HepG2 (cell line): ENCODE measurements around the gene DNAAF8. TPM values are rescaled to one million over a fixed set of nuclear protein-coding genes. Genes with fewer than 3 reads are reported as not detected.

Experiments
- GFI1 ChIP-seq: sonication (generic); formaldehyde crosslinking; IDR thresholded peaks from 2 replicates; pipeline ENCODE4 v1.5.0; 2020; ENCODE audit warnings: missing genetic modification reagents, mild to moderate bottlenecking, borderline replicate concordance
- KLF12 ChIP-seq: sonication (generic); formaldehyde crosslinking; IDR thresholded peaks from 2 replicates; pipeline ENCODE4 v1.4.0; 2020; ENCODE audit warnings: missing genetic modification reagents, borderline replicate concordance
- MZF1 ChIP-seq: sonication (generic); formaldehyde crosslinking; IDR thresholded peaks from 2 replicates; pipeline ENCODE4 v1.8.1; 2023; ENCODE audit warnings: mild to moderate bottlenecking, missing genetic modification reagents, borderline replicate concordance
- NCOA5 ChIP-seq: sonication (generic); formaldehyde crosslinking; IDR thresholded peaks from 2 replicates; pipeline ENCODE4 v1.4.0; 2020; ENCODE audit warnings: missing genetic modification reagents
- NCOR1 ChIP-seq: fragments of 200-600 bp; sonication (generic); IDR thresholded peaks from 2 replicates; pipeline ENCODE4 v1.7.0; 2017; ENCODE audit warnings: antibody characterized with exemption, low read length, borderline replicate concordance
- NFKBIZ ChIP-seq: IDR thresholded peaks from 2 replicates; pipeline ENCODE4 v1.6.1; 2018; ENCODE audit warnings: missing genetic modification reagents, missing compliant biosample characterization
- REPIN1 ChIP-seq: sonication (generic); formaldehyde crosslinking; IDR thresholded peaks from 2 replicates; pipeline ENCODE4 v1.8.0; 2022; ENCODE audit warnings: missing genetic modification reagents, low read depth, mild to moderate bottlenecking, borderline replicate concordance
- SRSF1 ChIP-seq: fragments of 200-400 bp; formaldehyde crosslinking; optimal IDR thresholded peaks from 2 replicates; pipeline ENCODE3; 2017; ENCODE audit warnings: mild to moderate bottlenecking, low read depth, low read length, moderate library complexity
- TARDBP ChIP-seq: sonication (generic); formaldehyde crosslinking; IDR thresholded peaks from 2 replicates; pipeline ENCODE4 v1.8.0; 2022; ENCODE audit warnings: mild to moderate bottlenecking, missing genetic modification reagents
- ZKSCAN1 ChIP-seq: fragments of 150-350 bp; IDR thresholded peaks from 2 replicates; pipeline ENCODE4 v1.6.1; 2014; ENCODE audit warnings: low read length
- ZNF296 ChIP-seq: sonication (generic); formaldehyde crosslinking; conservative IDR thresholded peaks from 2 replicates; pipeline ENCODE4 v1.5.0; 2020; ENCODE audit warnings: mild to moderate bottlenecking, missing genetic modification reagents
- ZNF383 ChIP-seq: sonication (generic); formaldehyde crosslinking; IDR thresholded peaks from 2 replicates; pipeline ENCODE4 v1.4.0; 2020; ENCODE audit warnings: missing genetic modification reagents, mild to moderate bottlenecking, borderline replicate concordance
- ZNF670 ChIP-seq: sonication (generic); formaldehyde crosslinking; IDR thresholded peaks from 2 replicates; pipeline ENCODE4 v1.8.0; 2022; ENCODE audit warnings: mild to moderate bottlenecking, missing genetic modification reagents, borderline replicate concordance
- ZNF724P ChIP-seq: sonication (generic); formaldehyde crosslinking; IDR thresholded peaks from 2 replicates; pipeline ENCODE4 v1.8.0; 2022; ENCODE audit warnings: missing genetic modification reagents, borderline replicate concordance
- ZNF75D ChIP-seq: sonication (generic); formaldehyde crosslinking; IDR thresholded peaks from 2 replicates; pipeline ENCODE4 v1.8.1; 2023; ENCODE audit warnings: missing genetic modification reagents, mild to moderate bottlenecking, borderline replicate concordance
- ZNF773 ChIP-seq: sonication (generic); formaldehyde crosslinking; IDR thresholded peaks from 2 replicates; pipeline ENCODE4 v1.4.0; 2020; ENCODE audit warnings: missing genetic modification reagents, borderline replicate concordance
- polyA plus RNA-seq, 8 experiments: library from polyadenylated mRNA; depleted of rRNA in 3 of 8; stranded (reverse) in 7 of 8; unstranded in 1 of 8; fragments of >200 nt; fragmentation: Illumina TruSeq in 4 of 8; extraction: Trizol in 4 of 8; gene quantifications; 2 replicates each; pipeline versions ENCODE4 v1.2.1 to v1.2.3, GENCODE V29; 2011 to 2016; ENCODE audit warnings: low read depth in 4 of 8, missing spikeins in 1 of 8, mixed read lengths in 1 of 8; ENCODE audit not compliant: insufficient read depth in 1 of 8
- total RNA-seq, 5 experiments: library from RNA; depleted of rRNA; stranded (reverse); fragments of >200 nt; fragmentation: Illumina TruSeq; extraction: Trizol; gene quantifications; 2 replicates each; pipeline ENCODE4 v1.2.3, GENCODE V29; 2016; ENCODE audit warnings: low read depth in 1 of 5
- TF ChIP-seq, protein P1 (sequence below): sonication (generic); formaldehyde crosslinking; IDR thresholded peaks from 2 replicates; pipeline ENCODE4 v1.4.0; 2020; ENCODE audit warnings: mild to moderate bottlenecking, missing genetic modification reagents
- TF ChIP-seq, protein P2 (sequence below): sonication (generic); formaldehyde crosslinking; IDR thresholded peaks from 2 replicates; pipeline ENCODE4 v1.4.0; 2020; ENCODE audit warnings: missing genetic modification reagents, mild to moderate bottlenecking, borderline replicate concordance
- TF ChIP-seq, protein P3 (sequence below): sonication (generic); formaldehyde crosslinking; IDR thresholded peaks from 2 replicates; pipeline ENCODE4 v1.8.0; 2022; ENCODE audit warnings: missing genetic modification reagents, low read depth, mild to moderate bottlenecking, borderline replicate concordance
- TF ChIP-seq, protein P4 (sequence below): sonication (generic); formaldehyde crosslinking; IDR thresholded peaks from 2 replicates; pipeline ENCODE4 v1.8.0; 2022; ENCODE audit warnings: mild to moderate bottlenecking, missing genetic modification reagents
- TF ChIP-seq, protein P5 (sequence below): IDR thresholded peaks from 2 replicates; pipeline ENCODE4 v1.6.1; 2012; ENCODE audit warnings: low read depth, low read length, improper control_type of control experiment

The DNAAF8 gene
- total and polyA plus RNA-seq, 2 of the 13 experiments (the other 11 are each of a cell fraction or from before 2014, with no cell fraction given) = 0.44 TPM; not detected in 1

DNA sequence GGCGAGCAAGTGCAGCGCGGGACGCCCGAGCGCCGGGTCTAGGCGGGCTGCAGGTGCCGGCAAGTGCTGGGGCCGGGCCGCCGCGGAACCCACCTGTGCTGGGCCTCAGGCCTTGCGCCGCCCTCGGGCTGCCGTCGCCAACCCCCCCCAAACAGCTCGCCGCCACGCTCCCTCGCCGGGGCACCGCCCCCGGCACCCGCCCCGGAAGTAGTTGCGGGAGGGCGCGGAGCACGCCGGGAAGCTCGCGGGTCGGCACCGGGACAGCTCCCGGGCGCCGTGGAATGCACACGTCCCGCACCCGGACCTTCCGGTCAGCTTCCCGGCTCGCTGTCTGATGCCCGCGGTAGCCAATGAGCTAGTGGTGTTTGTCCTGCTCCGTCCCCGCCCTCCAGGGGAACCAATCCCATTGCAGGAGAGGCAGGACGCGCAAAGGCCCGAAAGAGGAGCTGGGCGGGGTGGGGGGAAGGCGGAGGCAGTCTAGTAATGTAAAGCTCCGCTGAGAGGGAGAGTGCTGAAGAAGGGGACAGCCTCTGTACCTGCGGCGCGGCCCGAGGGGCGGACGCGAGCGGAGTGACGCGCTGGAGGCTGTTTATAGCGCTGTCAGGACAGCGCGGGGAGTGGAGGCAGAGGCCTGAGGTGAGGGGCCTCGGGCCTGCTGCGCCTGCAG lies at the start of gene DNAAF8, which contains the start of gene ANKS3 (continued):
- TF ChIP-seq NCOR1 = no peak
- TF ChIP-seq, protein P1, sequence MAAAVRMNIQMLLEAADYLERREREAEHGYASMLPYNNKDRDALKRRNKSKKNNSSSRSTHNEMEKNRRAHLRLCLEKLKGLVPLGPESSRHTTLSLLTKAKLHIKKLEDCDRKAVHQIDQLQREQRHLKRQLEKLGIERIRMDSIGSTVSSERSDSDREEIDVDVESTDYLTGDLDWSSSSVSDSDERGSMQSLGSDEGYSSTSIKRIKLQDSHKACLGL (CRISPR knock-in tag) = peak; percentile 86; the same call in 1 of the 2 replicates
- TF ChIP-seq NFKBIZ = no peak; the same call in 1 of the 2 replicates
- peak; percentile 63; the same call in 1 of the 2 replicates for TF ChIP-seq ZNF296
- no peak; the same call in 1 of the 2 replicates for TF ChIP-seq GFI1 (CRISPR knock-in tag)
- no peak for TF ChIP-seq MZF1 (CRISPR knock-in tag)
- TF ChIP-seq, protein P2, sequence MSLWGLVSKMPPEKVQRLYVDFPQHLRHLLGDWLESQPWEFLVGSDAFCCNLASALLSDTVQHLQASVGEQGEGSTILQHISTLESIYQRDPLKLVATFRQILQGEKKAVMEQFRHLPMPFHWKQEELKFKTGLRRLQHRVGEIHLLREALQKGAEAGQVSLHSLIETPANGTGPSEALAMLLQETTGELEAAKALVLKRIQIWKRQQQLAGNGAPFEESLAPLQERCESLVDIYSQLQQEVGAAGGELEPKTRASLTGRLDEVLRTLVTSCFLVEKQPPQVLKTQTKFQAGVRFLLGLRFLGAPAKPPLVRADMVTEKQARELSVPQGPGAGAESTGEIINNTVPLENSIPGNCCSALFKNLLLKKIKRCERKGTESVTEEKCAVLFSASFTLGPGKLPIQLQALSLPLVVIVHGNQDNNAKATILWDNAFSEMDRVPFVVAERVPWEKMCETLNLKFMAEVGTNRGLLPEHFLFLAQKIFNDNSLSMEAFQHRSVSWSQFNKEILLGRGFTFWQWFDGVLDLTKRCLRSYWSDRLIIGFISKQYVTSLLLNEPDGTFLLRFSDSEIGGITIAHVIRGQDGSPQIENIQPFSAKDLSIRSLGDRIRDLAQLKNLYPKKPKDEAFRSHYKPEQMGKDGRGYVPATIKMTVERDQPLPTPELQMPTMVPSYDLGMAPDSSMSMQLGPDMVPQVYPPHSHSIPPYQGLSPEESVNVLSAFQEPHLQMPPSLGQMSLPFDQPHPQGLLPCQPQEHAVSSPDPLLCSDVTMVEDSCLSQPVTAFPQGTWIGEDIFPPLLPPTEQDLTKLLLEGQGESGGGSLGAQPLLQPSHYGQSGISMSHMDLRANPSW = no peak
- TF ChIP-seq ZNF383 (CRISPR knock-in tag) = no peak
- peak; percentile 72; the same call in 1 of the 2 replicates for TF ChIP-seq REPIN1 (CRISPR knock-in tag)
- TF ChIP-seq ZNF773 (CRISPR knock-in tag) = peak; percentile 92; the same call in 1 of the 2 replicates
- TF ChIP-seq ZNF75D = no peak
- no peak for TF ChIP-seq ZKSCAN1
- TF ChIP-seq ZNF724P (CRISPR knock-in tag) = 0 out of 2 replicates have a peak, but pooled peaks have one; percentile 54
- TF ChIP-seq TARDBP = peak; percentile 79
- TF ChIP-seq ZNF670 (CRISPR knock-in tag) = 0 out of 2 replicates have a peak, but pooled peaks have one; percentile 78
- TF ChIP-seq KLF12 = peak; percentile 99
- TF ChIP-seq, protein P3, sequence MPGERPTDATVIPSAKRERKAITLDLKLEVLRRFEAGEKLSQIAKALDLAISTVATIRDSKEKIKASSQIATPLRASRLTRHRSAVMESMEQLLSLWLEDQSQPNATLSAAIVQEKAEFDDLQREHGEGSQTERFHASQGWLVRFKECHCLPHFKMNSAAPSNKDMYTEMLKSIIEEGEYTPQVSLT = no peak
- peak; percentile 34 for TF ChIP-seq SRSF1
- no peak for TF ChIP-seq NCOA5 (CRISPR knock-in tag)
- TF ChIP-seq, protein P4, sequence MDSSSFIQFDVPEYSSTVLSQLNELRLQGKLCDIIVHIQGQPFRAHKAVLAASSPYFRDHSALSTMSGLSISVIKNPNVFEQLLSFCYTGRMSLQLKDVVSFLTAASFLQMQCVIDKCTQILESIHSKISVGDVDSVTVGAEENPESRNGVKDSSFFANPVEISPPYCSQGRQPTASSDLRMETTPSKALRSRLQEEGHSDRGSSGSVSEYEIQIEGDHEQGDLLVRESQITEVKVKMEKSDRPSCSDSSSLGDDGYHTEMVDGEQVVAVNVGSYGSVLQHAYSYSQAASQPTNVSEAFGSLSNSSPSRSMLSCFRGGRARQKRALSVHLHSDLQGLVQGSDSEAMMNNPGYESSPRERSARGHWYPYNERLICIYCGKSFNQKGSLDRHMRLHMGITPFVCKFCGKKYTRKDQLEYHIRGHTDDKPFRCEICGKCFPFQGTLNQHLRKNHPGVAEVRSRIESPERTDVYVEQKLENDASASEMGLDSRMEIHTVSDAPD (CRISPR knock-in tag) = no peak
- TF ChIP-seq, protein P5, sequence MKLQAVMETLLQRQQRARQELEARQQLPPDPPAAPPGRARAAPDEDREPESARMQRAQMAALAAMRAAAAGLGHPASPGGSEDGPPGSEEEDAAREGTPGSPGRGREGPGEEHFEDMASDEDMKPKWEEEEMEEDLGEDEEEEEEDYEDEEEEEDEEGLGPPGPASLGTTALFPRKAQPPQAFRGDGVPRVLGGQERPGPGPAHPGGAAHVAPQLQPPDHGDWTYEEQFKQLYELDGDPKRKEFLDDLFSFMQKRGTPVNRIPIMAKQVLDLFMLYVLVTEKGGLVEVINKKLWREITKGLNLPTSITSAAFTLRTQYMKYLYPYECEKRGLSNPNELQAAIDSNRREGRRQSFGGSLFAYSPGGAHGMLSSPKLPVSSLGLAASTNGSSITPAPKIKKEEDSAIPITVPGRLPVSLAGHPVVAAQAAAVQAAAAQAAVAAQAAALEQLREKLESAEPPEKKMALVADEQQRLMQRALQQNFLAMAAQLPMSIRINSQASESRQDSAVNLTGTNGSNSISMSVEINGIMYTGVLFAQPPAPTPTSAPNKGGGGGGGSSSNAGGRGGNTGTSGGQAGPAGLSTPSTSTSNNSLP = no peak
